ENCODE measurements around the gene HSF2. TPM values are rescaled to one million over a fixed set of nuclear protein-coding genes. Genes with fewer than 3 reads are reported as not detected.

Gene HSF2
- total RNA-seq, 1 experiment from 2014 or later = 19.8 TPM

DNA sequence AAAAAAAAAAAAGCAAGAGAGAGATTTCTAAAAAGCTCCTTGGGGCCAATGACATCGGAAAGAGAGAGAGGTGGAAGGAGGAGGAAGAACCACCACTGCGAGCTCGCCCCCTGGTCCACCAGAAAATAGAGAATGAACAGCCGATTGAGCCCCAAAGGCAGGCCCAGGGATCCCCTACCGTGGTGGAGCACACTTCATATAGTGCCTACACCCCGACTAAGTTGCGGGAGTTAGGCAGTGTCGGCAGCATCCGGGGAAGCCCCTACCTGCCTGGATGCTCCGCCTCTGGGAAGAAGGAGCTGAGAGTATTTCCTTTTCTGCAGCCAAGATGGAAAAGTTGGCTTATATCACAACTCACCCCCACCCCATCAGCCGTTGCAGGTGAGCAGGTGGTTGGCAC, 38.6 kb upstream of the HSF2 start:
- Histone ChIP-seq H3K9me2 (ENCODE audit: insufficient read depth) (no peaks in the 10 kb centered on the region), H4K20me1 (ENCODE audit: insufficient read depth) (no peaks in the 10 kb centered on the region), H3K9ac (ENCODE audit: low read length) (no peak overlapping the region), H3K4me2 (ENCODE audit: low read length) (no peak overlapping the region), H3K4me1 (ENCODE audit: control insufficient read depth in 1 of 2, insufficient read depth in 2 of 2, low read length in 2 of 2) (no peaks in the 10 kb centered on the region), H3K27me3 (ENCODE audit: insufficient read depth, low read length) (no peaks in the 10 kb centered on the region), H3K36me3 (ENCODE audit: control insufficient read depth in 1 of 2, insufficient read depth in 2 of 2, low read length in 2 of 2) (no peaks in the 10 kb centered on the region), H2AFZ (ENCODE audit: low read depth, low read length, poor library complexity, severe bottlenecking) (no peak overlapping the region), H3K9me3 (ENCODE audit: control insufficient read depth in 1 of 2, insufficient read depth in 1 of 2, low read depth in 1 of 2, low read length in 2 of 2) (no peaks in the 10 kb centered on the region), H3K79me2 (ENCODE audit: insufficient read depth, low read length) (no peaks in the 10 kb centered on the region), H3K27ac (ENCODE audit: low read depth, low read length) (no peak overlapping the region), H3K4me3 (replicated peaks in 1 of 2; ENCODE audit: low read depth in 1 of 2, low read length in 2 of 2) (no peak overlapping the region)
- ChIA-PET RAD21 (ENCODE audit: low non-redundant PET in 1 of 2, low total read pairs in 2 of 2, uncharacterized antibody in 2 of 2, unreplicated experiment in 2 of 2) (no interaction called here), CTCF (no interaction called here), POLR2A (no interaction called here)
- TF ChIP-seq ZFX (IDR thresholded peaks at IDR 0.05) = no peak
- TF ChIP-seq, protein P1, sequence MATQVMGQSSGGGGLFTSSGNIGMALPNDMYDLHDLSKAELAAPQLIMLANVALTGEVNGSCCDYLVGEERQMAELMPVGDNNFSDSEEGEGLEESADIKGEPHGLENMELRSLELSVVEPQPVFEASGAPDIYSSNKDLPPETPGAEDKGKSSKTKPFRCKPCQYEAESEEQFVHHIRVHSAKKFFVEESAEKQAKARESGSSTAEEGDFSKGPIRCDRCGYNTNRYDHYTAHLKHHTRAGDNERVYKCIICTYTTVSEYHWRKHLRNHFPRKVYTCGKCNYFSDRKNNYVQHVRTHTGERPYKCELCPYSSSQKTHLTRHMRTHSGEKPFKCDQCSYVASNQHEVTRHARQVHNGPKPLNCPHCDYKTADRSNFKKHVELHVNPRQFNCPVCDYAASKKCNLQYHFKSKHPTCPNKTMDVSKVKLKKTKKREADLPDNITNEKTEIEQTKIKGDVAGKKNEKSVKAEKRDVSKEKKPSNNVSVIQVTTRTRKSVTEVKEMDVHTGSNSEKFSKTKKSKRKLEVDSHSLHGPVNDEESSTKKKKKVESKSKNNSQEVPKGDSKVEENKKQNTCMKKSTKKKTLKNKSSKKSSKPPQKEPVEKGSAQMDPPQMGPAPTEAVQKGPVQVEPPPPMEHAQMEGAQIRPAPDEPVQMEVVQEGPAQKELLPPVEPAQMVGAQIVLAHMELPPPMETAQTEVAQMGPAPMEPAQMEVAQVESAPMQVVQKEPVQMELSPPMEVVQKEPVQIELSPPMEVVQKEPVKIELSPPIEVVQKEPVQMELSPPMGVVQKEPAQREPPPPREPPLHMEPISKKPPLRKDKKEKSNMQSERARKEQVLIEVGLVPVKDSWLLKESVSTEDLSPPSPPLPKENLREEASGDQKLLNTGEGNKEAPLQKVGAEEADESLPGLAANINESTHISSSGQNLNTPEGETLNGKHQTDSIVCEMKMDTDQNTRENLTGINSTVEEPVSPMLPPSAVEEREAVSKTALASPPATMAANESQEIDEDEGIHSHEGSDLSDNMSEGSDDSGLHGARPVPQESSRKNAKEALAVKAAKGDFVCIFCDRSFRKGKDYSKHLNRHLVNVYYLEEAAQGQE (IDR thresholded peaks at IDR 0.05; ENCODE audit: low read depth) = no peak
- DNase-seq (ENCODE audit: low read depth, low spot score) (no peak), ATAC-seq (no peak)
- BruUV-seq (replicated peaks) = no TSS peak
- intact Hi-C loops (cut with micrococcal nuclease) = loop anchor here (10.0 kb wide), 1 partner anchor 506 kb away; no protein-coding TSS in a partner anchor

DNA sequence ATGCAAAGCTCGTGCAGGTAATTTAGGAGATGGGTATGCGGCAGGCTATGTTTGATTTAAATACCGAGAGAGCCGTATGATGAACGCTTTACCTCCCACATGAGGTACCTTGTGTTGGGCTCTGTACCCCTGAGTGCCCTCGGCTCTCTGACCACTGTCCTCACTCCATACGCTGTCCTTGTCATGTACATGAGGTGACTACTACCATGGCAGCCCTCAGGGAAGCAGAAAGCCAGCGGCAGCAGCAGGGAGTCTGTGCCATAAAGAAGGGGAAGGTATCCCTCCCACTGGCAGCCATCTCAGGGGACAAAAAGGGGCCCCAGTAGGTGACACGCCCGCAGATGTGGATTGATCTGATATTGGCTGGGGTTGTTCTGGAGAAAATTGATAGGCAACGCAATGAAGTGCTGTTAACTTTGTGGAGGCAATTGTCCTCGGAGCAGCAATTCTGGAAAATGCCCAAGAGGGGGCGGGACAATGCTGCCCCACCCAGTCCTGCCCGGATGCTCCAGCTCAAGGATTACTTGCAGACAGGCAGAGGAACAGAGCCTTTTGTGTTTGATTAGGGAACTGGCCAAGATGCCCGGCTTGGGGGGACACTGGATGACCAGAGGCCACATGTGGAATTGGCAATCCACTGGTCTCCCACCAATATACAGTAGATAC, 38.0 kb upstream of the HSF2 start:
- ATAC-seq = peak; percentile 50
- CTCF ChIA-PET = no interaction called here

More for the DNA sequence above, 38.0 kb upstream of the HSF2 start:
- H3K36me3 ChIP-seq (ENCODE audit: control insufficient read depth in 1 of 2, insufficient read depth in 2 of 2, low read length in 2 of 2) = no peaks in the 10 kb centered on the region
- H3K9ac ChIP-seq (ENCODE audit: low read length) = no peak overlapping the region
- H3K27ac ChIP-seq (ENCODE audit: low read depth, low read length) = no peak overlapping the region
- H4K20me1 ChIP-seq (ENCODE audit: insufficient read depth) = no peaks in the 10 kb centered on the region
- H3K27me3 ChIP-seq (ENCODE audit: insufficient read depth, low read length) = no peaks in the 10 kb centered on the region
- ChIA-PET RAD21 (ENCODE audit: low non-redundant PET in 1 of 2, low total read pairs in 2 of 2, uncharacterized antibody in 2 of 2, unreplicated experiment in 2 of 2) (no interaction called here), POLR2A (no interaction called here)
- H3K4me2 ChIP-seq (ENCODE audit: low read length) = peak overlapping the region; percentile 5; the same call in 1 of the 2 replicates
- H3K9me2 ChIP-seq (ENCODE audit: insufficient read depth) = no peaks in the 10 kb centered on the region
- TF ChIP-seq TCF7L2 (IDR thresholded peaks at IDR 0.05; ENCODE audit: borderline replicate concordance, extremely low read depth, insufficient read depth, insufficient read length) = no peak
- TF ChIP-seq, protein P2, sequence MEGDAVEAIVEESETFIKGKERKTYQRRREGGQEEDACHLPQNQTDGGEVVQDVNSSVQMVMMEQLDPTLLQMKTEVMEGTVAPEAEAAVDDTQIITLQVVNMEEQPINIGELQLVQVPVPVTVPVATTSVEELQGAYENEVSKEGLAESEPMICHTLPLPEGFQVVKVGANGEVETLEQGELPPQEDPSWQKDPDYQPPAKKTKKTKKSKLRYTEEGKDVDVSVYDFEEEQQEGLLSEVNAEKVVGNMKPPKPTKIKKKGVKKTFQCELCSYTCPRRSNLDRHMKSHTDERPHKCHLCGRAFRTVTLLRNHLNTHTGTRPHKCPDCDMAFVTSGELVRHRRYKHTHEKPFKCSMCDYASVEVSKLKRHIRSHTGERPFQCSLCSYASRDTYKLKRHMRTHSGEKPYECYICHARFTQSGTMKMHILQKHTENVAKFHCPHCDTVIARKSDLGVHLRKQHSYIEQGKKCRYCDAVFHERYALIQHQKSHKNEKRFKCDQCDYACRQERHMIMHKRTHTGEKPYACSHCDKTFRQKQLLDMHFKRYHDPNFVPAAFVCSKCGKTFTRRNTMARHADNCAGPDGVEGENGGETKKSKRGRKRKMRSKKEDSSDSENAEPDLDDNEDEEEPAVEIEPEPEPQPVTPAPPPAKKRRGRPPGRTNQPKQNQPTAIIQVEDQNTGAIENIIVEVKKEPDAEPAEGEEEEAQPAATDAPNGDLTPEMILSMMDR (IDR thresholded peaks at IDR 0.05 in 2 of 3, conservative IDR thresholded peaks at IDR 0.05 in 1 of 3; ENCODE audit: borderline replicate concordance in 1 of 3, insufficient read depth in 1 of 3, low read depth in 2 of 3, low read length in 2 of 3) = 0 out of 6 replicates have a peak, but pooled peaks of 1 of the 3 experiments have one; percentile 13
- no peaks in the 10 kb centered on the region for H3K9me3 ChIP-seq (ENCODE audit: control insufficient read depth in 1 of 2, insufficient read depth in 1 of 2, low read depth in 1 of 2, low read length in 2 of 2)
- no peak overlapping the region for H3K4me3 ChIP-seq (replicated peaks in 1 of 2; ENCODE audit: low read depth in 1 of 2, low read length in 2 of 2)
- no peak overlapping the region for H2AFZ ChIP-seq (ENCODE audit: low read depth, low read length, poor library complexity, severe bottlenecking)
- H3K79me2 ChIP-seq (ENCODE audit: insufficient read depth, low read length) = no peaks in the 10 kb centered on the region
- H3K4me1 ChIP-seq (ENCODE audit: control insufficient read depth in 1 of 2, insufficient read depth in 2 of 2, low read length in 2 of 2) = no peaks in the 10 kb centered on the region
- no peak for DNase-seq (ENCODE audit: low read depth, low spot score)
- BruUV-seq (replicated peaks) = no TSS peak
- intact Hi-C loops (cut with micrococcal nuclease) = loop anchor here (10.0 kb wide), 1 partner anchor 507 kb away; no protein-coding TSS in a partner anchor

All from HCT116 (cell line).